ENCODE measurements around the gene MRPS12. TPM values are rescaled to one million over a fixed set of nuclear protein-coding genes. Genes with fewer than 3 reads are reported as not detected.
A peak's percentile ranks its signal among the peaks of the same experiment; 100 is the strongest.

The MRPS12 gene
- total RNA-seq, 6 experiments from 2014 or later = 58.3 to 75.0 (median 62.2) TPM

- Mint-ChIP-seq H3K4me1 (ENCODE audit: low read depth) (no peaks in the 10 kb centered on the region), H3K36me3 (ENCODE audit: low read depth) (peaks cover 4% of the 10 kb centered on the region), H3K9me3 (no peaks in the 10 kb centered on the region), H3K27me3 (ENCODE audit: insufficient read depth) (peaks cover 2% of the 10 kb centered on the region; the same call in 1 of the 2 replicates), H3K4me3 (no peak overlapping the region), H3K27ac (no peak overlapping the region)
- no peak for DNase-seq
- no peak for TF ChIP-seq CTCF (IDR thresholded peaks at IDR 0.05)
Observed at GRCh38 chr19:38951187-38951586, 20.4 kb downstream of the MRPS12 start.

- Mint-ChIP-seq H3K4me3 (no peak overlapping the region), H3K9me3 (no peaks in the 10 kb centered on the region), H3K27me3 (ENCODE audit: insufficient read depth) (peaks cover 2% of the 10 kb centered on the region; the same call in 1 of the 2 replicates), H3K27ac (no peak overlapping the region), H3K4me1 (ENCODE audit: low read depth) (no peaks in the 10 kb centered on the region), H3K36me3 (ENCODE audit: low read depth) (peaks cover 4% of the 10 kb centered on the region)
- DNase-seq = no peak
- peak; percentile 50; the same call in 1 of the 2 replicates for TF ChIP-seq CTCF (IDR thresholded peaks at IDR 0.05)
Observed at GRCh38 chr19:38952395-38953165, 21.8 kb downstream of the MRPS12 start.

GRCh38 chr19:38953677-38954076, 22.9 kb downstream of the MRPS12 start:
- Mint-ChIP-seq H3K4me3 (no peak overlapping the region), H3K36me3 (ENCODE audit: low read depth) (peaks cover 4% of the 10 kb centered on the region), H3K27ac (no peak overlapping the region), H3K9me3 (no peaks in the 10 kb centered on the region), H3K27me3 (ENCODE audit: insufficient read depth) (peaks cover 2% of the 10 kb centered on the region; the same call in 1 of the 2 replicates), H3K4me1 (ENCODE audit: low read depth) (no peaks in the 10 kb centered on the region)
- DNase-seq = no peak
- no peak for TF ChIP-seq CTCF (IDR thresholded peaks at IDR 0.05)

DNA sequence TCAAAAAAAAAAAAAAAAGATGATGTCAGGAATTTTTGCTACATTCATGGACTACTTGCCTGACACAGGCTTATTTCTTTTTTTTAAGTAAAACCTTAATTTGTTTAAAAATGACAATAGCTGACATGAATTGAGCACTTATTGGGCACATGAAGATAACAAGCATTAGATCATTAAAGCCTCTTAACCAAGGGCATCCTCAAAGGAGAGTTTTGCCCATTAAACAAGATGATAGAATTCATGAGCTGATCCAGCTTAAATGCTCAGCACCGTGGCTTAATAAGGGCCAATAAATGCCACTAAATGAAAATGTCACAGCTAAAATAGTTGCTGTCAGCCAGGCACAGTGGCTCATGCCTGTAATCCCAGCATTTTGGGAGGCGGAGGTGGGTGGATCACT, 25.5 kb downstream of the MRPS12 start:
- no peak overlapping the region for H3K4me3 Mint-ChIP-seq
- H3K27me3 Mint-ChIP-seq (ENCODE audit: insufficient read depth) = peaks cover 2% of the 10 kb centered on the region; the same call in 1 of the 2 replicates
- H3K4me1 Mint-ChIP-seq (ENCODE audit: low read depth) = no peaks in the 10 kb centered on the region
- no peaks in the 10 kb centered on the region for H3K9me3 Mint-ChIP-seq
- H3K27ac Mint-ChIP-seq = no peak overlapping the region
- no peak for TF ChIP-seq CTCF (IDR thresholded peaks at IDR 0.05)
- no peak for DNase-seq
- H3K36me3 Mint-ChIP-seq (ENCODE audit: low read depth) = no peaks in the 10 kb centered on the region

DNA sequence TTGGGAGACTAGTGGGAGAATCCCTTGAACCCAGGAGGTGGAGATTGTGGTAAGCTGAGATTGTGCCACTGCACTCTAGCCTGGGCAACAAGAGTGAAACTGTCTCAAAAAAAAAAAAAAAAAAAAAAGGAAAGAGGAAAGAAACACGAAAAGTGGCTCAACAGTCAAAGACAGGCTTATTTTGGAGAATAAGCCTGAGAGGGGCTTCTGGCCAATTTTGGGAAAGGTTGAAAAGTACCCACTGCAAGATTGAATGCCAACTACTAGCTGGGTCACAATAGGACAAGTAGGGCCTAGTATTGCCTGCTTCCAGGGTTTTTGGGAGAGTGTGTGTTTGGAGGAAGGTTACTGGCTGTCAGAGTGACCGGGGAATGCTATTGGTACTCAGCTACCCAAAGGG, 27.6 kb downstream of the MRPS12 start:
- no peak for DNase-seq
- no peak overlapping the region for H3K4me3 Mint-ChIP-seq
- peaks cover 9% of the 10 kb centered on the region for H3K4me1 Mint-ChIP-seq (ENCODE audit: low read depth)
- no peaks in the 10 kb centered on the region for H3K9me3 Mint-ChIP-seq
- H3K27ac Mint-ChIP-seq = no peak overlapping the region
- no peak for TF ChIP-seq CTCF (IDR thresholded peaks at IDR 0.05)
- no peaks in the 10 kb centered on the region for H3K36me3 Mint-ChIP-seq (ENCODE audit: low read depth)
- H3K27me3 Mint-ChIP-seq (ENCODE audit: insufficient read depth) = no peaks in the 10 kb centered on the region

Data from HFFc6 (cell line).